T-cell (primary cell): ENCODE results near the gene IQSEC1. TPM values are rescaled to one million over a fixed set of nuclear protein-coding genes. Genes with fewer than 3 reads are reported as not detected.

ENCODE experiments used
- ATAC-seq, 4 experiments: fragments of 200-7000 bp in 3 of 4; fragments of 150-1000 bp in 1 of 4; cut with Tn5 transposase; replicated peaks in 1 of 4; 1 replicate in 3 of 4; 2 replicates in 1 of 4; pipeline ENCODE4 v1.10.0; 2021; ENCODE audit warnings: moderate library complexity in 3 of 4, mild to moderate bottlenecking in 2 of 4, moderate number of reproducible peaks in 1 of 4
- CTCF ChIA-PET, 2 donors: fragments of 300-600 bp; sonication (Branson Sonifier 250); formaldehyde crosslinking; loops; one replicate each; lab custom pipeline; 2022; ENCODE audit warnings: antibody characterized with exemption in 2 of 2; lab: Charles Lee
- POLR2A ChIA-PET, 2 donors: fragments of 300-600 bp; sonication (Branson Sonifier 250); formaldehyde crosslinking; loops; one replicate each; lab custom pipeline; 2022; ENCODE audit warnings: antibody characterized with exemption in 2 of 2; lab: Charles Lee
- DNase-seq, 35 experiments: peaks; one replicate each; pipeline versions ENCODE4 v3.0.0 to v3.0.0-alpha.2; 2013 to 2023
- H3K27ac ChIP-seq: one replicate; pipeline ENCODE4 v1.5.1; 2013; ENCODE audit warnings: low read length
- H3K27me3 ChIP-seq, 2 experiments: replicated peaks in 1 of 2; 1 replicate in 1 of 2; 2 replicates in 1 of 2; pipeline versions ENCODE4 v1.6.1 to v1.7.0; 2013; ENCODE audit warnings: low read length in 1 of 2, mixed read lengths in 1 of 2; ENCODE audit not compliant: control insufficient read depth in 2 of 2, insufficient read depth in 2 of 2; ENCODE audit errors: extremely low read depth in 1 of 2
- H3K36me3 ChIP-seq, 2 donors: 1 replicate in 1 of 2; 2 replicates in 1 of 2; pipeline versions ENCODE4 v1.6.1 to v1.7.0; 2013; ENCODE audit warnings: low read length in 1 of 2; ENCODE audit not compliant: control insufficient read depth in 2 of 2, insufficient read depth in 1 of 2; ENCODE audit errors: extremely low read depth in 1 of 2
- H3K4me1 ChIP-seq, 2 experiments: 1 replicate in 1 of 2; 2 replicates in 1 of 2; pipeline versions ENCODE4 v1.6.1 to v1.7.0; 2013; ENCODE audit warnings: low read length in 2 of 2, mixed read lengths in 1 of 2; ENCODE audit not compliant: insufficient read depth in 2 of 2, control insufficient read depth in 1 of 2; ENCODE audit errors: extremely low read depth in 1 of 2
- H3K4me3 ChIP-seq, 2 donors: 1 replicate in 1 of 2; 2 replicates in 1 of 2; pipeline versions ENCODE4 v1.5.1 to v1.7.0; 2013; ENCODE audit warnings: mild to moderate bottlenecking in 2 of 2, low read length in 1 of 2, moderate library complexity in 1 of 2; ENCODE audit not compliant: control insufficient read depth in 1 of 2; ENCODE audit errors: extremely low read depth in 1 of 2
- H3K9me3 ChIP-seq: 2 replicates; pipeline ENCODE4 v1.7.0; 2013
- H3K27ac Mint-ChIP-seq, 2 donors: one replicate each; pipeline ENCODE4 v1.8.0; 2020 to 2021; ENCODE audit warnings: mild to moderate bottlenecking in 2 of 2, mixed read lengths in 2 of 2
- H3K27me3 Mint-ChIP-seq, 2 donors: one replicate each; pipeline ENCODE4 v1.8.0; 2021 to 2022; ENCODE audit warnings: mixed read lengths in 2 of 2
- H3K36me3 Mint-ChIP-seq: one replicate; pipeline ENCODE4 v1.8.0; 2021; ENCODE audit warnings: mixed read lengths
- H3K4me1 Mint-ChIP-seq, 3 donors: one replicate each; pipeline ENCODE4 v1.8.0; 2020 to 2022; ENCODE audit warnings: mixed read lengths in 3 of 3, mild to moderate bottlenecking in 1 of 3
- H3K4me3 Mint-ChIP-seq, 3 donors: one replicate each; pipeline ENCODE4 v1.8.0; 2020 to 2022; ENCODE audit warnings: mild to moderate bottlenecking in 3 of 3, mixed read lengths in 3 of 3, moderate library complexity in 3 of 3
- H3K9me3 Mint-ChIP-seq, 3 donors: one replicate each; pipeline ENCODE4 v1.8.0; 2020 to 2022; ENCODE audit warnings: mixed read lengths in 3 of 3
- WGBS: methylation state at CpG from one replicate; pipeline ENCODE4 v1.1.5; 2013; ENCODE audit warnings: missing lambda C conversion rate; ENCODE audit not compliant: insufficient coverage; 5-methylcytosine and 5-hydroxymethylcytosine counted together
- total RNA-seq, 35 experiments: library from RNA in 6 of 35; stranded (reverse) in 6 of 35; fragments of 120-200 nt in 1 of 35; gene quantifications; one replicate each; pipeline versions ENCODE4 v1.2.1 to v1.2.4 and lab custom pipeline; 2013 to 2026

Gene IQSEC1
- total RNA-seq, 5 donors from 2014 or later (not counting 1 experiment from before 2014, with no cell fraction given): 73.7 to 113 (median 86.9) TPM

DNA sequence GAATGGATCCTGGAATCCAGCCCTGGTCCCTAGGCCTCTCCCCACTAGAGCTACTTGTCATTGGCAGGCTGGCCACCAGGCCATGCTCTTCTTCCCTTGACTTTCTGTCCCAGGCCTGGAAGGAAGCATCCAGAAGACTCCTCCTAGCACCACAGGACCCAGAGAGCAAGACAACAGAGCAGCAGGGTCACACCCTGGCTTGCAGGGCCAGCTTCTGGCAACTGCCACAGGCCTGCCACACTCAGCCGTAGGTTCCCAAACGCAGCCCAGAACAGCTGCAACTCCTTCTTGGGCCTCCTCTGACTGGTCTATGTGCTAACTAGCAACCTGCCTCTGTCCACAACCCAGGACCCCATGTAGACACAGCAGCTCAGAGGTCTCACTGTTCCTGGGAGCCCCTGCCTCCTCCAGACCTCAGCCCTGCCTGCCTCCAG, 195.1 kb downstream of the IQSEC1 start:
- ATAC-seq: no peak
- Mint-ChIP-seq H3K27ac (no peak overlapping the region), H3K9me3 (no peaks in the 10 kb centered on the region), H3K4me3 (no peak overlapping the region), H3K27me3 (peaks cover 15% of the 10 kb centered on the region in 2 donors), H3K36me3 (no peaks in the 10 kb centered on the region), H3K4me1 (peaks cover 0 to 8% (median 6%) of the 10 kb centered on the region in 3 donors)
- H3K36me3 ChIP-seq: no peaks in the 10 kb centered on the region
- H3K4me1 ChIP-seq: peaks cover 0 to 9% of the 10 kb centered on the region in 2 experiments
- no peak overlapping the region for H3K27ac ChIP-seq
- CTCF ChIA-PET: no interaction called here
- POLR2A ChIA-PET: no interaction called here
- no peak overlapping the region for H3K4me3 ChIP-seq
- 82% methylated on average over 2 of the region's 2 CpGs for WGBS
- DNase-seq: no peak
- H3K9me3 ChIP-seq: no peaks in the 10 kb centered on the region
- peaks cover 0 to 27% of the 10 kb centered on the region in 2 experiments for H3K27me3 ChIP-seq

DNA sequence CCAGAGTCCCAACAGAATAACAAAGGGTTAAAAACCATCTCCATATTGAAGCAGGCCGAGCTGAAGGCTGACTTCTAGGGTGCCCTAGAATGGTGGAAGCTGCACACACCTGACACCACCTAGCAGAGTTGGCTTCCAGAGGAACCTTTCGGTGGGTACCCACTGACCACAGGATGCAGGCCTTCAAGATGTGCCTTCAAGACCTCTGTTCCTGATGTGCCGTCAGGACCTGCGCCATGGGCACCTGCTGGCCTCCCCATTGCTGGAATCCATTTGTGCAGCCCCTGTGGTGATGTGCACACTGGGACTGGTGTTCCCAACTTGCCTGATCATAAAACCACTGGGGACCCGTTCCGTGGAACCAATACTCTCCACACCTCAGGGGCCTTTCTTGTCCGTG, 196.2 kb downstream of the IQSEC1 start:
- Histone ChIP-seq H3K9me3 (no peaks in the 10 kb centered on the region), H3K4me3 (no peak overlapping the region), H3K36me3 (no peaks in the 10 kb centered on the region), H3K4me1 (peaks cover 0 to 9% of the 10 kb centered on the region in 2 experiments), H3K27ac (no peak overlapping the region), H3K27me3 (peaks cover 0 to 35% of the 10 kb centered on the region in 2 experiments)
- CTCF ChIA-PET: interaction anchor here in 1 of 2 donors (0.6 kb wide), 1 partner anchor 104 kb away, joined by 4 read pairs; no protein-coding TSS in a partner anchor
- WGBS: 91% methylated on average over 6 of the region's 7 CpGs
- Mint-ChIP-seq H3K27me3 (peaks cover 15 to 20% of the 10 kb centered on the region in 2 donors), H3K36me3 (no peaks in the 10 kb centered on the region), H3K4me3 (peak overlapping the region in 1 of 3 donors; percentile 16), H3K9me3 (no peaks in the 10 kb centered on the region), H3K4me1 (peaks cover 0 to 8% (median 6%) of the 10 kb centered on the region in 3 donors), H3K27ac (no peak overlapping the region)
- DNase-seq: no peak
- no peak for ATAC-seq
- POLR2A ChIA-PET: no interaction called here

DNA sequence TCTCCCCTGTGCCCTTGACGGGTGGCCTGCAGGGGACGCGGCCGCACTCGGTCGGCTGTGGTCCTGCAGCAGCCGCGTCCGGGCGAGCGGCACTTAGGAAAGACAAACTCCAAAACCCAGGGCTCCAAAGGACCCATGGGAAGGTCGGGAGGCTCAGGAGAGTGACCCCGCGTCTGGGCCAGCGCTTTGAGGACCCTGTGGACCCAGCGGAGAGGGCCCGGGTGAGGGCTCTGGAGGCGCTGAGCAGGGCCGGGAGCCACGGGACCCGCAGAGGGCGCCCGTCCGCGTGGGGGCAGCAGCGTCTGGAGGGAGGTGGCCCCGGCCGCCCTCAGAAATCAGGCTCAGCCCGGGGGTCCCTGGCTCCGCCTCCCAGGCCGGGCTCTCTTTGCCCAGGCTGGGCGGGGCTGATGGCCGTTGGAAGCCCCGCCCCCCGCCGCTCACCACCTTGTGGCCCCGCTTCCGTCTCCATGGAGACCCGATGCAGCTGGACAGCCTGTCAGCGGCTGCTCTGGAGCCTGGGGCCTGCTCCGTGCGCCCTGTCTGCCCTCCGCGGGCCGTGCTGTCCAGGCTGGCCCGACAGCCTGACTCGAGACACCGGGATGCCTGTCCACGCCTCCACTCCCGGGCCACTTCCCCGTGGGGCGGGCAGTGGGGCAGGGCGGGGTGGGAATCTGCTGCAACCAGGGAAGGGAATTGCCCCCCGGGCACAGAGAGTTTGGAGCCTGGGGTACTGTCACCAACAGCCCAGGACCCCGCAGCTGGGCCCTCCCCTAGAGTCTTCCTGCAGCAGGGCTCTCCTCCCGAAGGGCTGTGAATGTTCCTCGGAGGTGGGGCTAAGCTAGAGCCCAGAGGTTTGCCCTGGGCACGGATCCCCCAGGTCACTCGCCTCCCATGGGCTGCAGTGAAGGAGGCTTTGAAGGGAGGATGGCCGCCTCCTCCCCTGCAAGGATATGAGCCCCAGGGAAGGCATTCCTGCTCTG, 197.1 kb downstream of the IQSEC1 start:
- H3K9me3 ChIP-seq: no peaks in the 10 kb centered on the region
- Mint-ChIP-seq H3K27ac (no peak overlapping the region), H3K4me1 (peaks cover 0 to 8% (median 6%) of the 10 kb centered on the region in 3 donors), H3K9me3 (no peaks in the 10 kb centered on the region), H3K4me3 (peak overlapping the region in 1 of 3 donors; percentile 54), H3K36me3 (no peaks in the 10 kb centered on the region), H3K27me3 (peaks cover 15 to 20% of the 10 kb centered on the region in 2 donors)
- ATAC-seq (peak in 3 of 4 experiments; percentile 32 to 72 (median 51)), DNase-seq (peak in 4 of 35 experiments; percentile 22 to 44 (median 22))
- POLR2A ChIA-PET: no interaction called here
- H3K27me3 ChIP-seq: peaks cover 0 to 41% of the 10 kb centered on the region in 2 experiments
- no peaks in the 10 kb centered on the region for H3K36me3 ChIP-seq
- H3K4me3 ChIP-seq: no peak overlapping the region
- peaks cover 0 to 13% of the 10 kb centered on the region in 2 experiments for H3K4me1 ChIP-seq
- WGBS: 42% methylated on average over 40 of the region's 60 CpGs
- H3K27ac ChIP-seq: no peak overlapping the region
- CTCF ChIA-PET: no interaction called here

DNA sequence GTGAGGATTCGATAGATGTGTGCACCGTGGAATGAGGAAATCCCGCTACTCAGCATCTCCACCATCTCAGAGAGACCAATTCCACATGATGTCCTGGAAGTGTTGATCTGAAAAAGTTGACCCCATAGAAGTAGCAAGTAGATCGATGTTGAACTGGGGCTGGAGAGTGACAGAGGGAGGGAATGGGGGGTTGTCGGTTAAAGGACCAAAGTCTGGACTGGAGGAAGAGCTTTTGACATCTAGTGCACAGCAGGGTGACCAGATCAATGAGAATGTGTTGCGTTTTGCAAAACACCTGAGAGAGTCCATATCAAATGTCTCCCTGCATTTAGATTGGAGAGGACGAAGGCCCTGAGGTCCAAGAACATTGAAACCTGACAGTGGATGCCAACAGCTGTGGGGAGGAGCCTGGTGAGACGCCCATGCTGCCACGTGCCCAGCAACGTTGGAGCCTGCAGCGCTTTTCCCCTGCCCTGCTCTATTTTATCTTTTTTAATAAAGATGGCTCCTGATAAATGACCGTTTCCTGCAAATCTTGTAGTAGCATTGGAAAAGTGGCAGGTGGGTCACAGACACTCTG, 201.7 kb downstream of the IQSEC1 start:
- Histone ChIP-seq H3K9me3 (no peaks in the 10 kb centered on the region), H3K36me3 (no peaks in the 10 kb centered on the region), H3K4me3 (no peak overlapping the region), H3K4me1 (peaks cover 0 to 47% of the 10 kb centered on the region in 2 experiments), H3K27ac (no peak overlapping the region), H3K27me3 (peaks cover 2 to 74% of the 10 kb centered on the region in 2 experiments)
- Mint-ChIP-seq H3K4me3 (no peak overlapping the region), H3K36me3 (no peaks in the 10 kb centered on the region), H3K9me3 (no peaks in the 10 kb centered on the region), H3K27me3 (peaks cover 26 to 45% of the 10 kb centered on the region in 2 donors), H3K4me1 (peaks cover 16 to 27% (median 18%) of the 10 kb centered on the region in 3 donors), H3K27ac (no peak overlapping the region)
- ChIA-PET CTCF (no interaction called here), POLR2A (no interaction called here)
- no peak for ATAC-seq
- 77% methylated on average over 8 of the region's 12 CpGs for WGBS
- DNase-seq: no peak

DNA sequence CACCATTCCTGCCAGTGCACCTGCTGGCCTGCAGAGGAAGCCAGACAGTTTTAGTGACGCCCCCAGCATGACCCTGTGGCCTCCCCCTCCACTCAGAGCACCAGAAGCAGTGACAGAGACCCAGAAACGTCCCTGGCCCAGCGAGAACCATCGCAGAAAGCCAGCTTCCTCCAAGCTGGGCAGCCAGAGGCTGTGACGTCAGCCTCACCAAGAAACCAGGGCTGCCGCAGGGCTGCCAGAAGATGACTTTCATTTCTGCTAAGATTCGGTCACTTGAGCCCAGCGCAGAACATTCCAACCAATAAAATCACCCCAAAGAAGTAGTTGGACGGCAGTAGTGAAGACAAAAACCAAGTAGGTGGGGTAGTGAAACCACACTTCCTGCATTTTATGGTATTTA, 202.3 kb downstream of the IQSEC1 start:
- peaks cover 16 to 27% (median 18%) of the 10 kb centered on the region in 3 donors for H3K4me1 Mint-ChIP-seq
- no peaks in the 10 kb centered on the region for H3K36me3 Mint-ChIP-seq
- Histone ChIP-seq H3K36me3 (no peaks in the 10 kb centered on the region), H3K4me1 (peaks cover 0 to 43% of the 10 kb centered on the region in 2 experiments), H3K27ac (peak overlapping the region; percentile 49), H3K27me3 (peaks cover 2 to 70% of the 10 kb centered on the region in 2 experiments), H3K9me3 (no peaks in the 10 kb centered on the region), H3K4me3 (no peak overlapping the region)
- POLR2A ChIA-PET: no interaction called here
- peak in 20 of 35 experiments; percentile 11 to 62 (median 25) for DNase-seq
- CTCF ChIA-PET: no interaction called here
- H3K9me3 Mint-ChIP-seq: no peaks in the 10 kb centered on the region
- peak overlapping the region; percentile 53 to 72 for H3K27ac Mint-ChIP-seq
- H3K27me3 Mint-ChIP-seq: peaks cover 26 to 45% of the 10 kb centered on the region in 2 donors
- peak overlapping the region in 2 of 3 donors; percentile 27 to 31 for H3K4me3 Mint-ChIP-seq
- WGBS: 43% methylated on average over 4 of the region's 9 CpGs
- ATAC-seq: peak in 1 of 4 experiments; percentile 18
